PC-9 (cell line): ENCODE measurements around the gene SHF.

Experiments used
- EZH2 ChIP-seq: fragments of 200-600 bp; sonication (generic); IDR thresholded peaks from 2 replicates; pipeline ENCODE4 v1.8.0; 2017; ENCODE audit warnings: antibody characterized with exemption, low read depth
- TF ChIP-seq, protein P1 (sequence below): fragments of 200-600 bp; sonication (generic); conservative IDR thresholded peaks from 2 replicates; pipeline ENCODE4 v1.6.1; 2017; ENCODE audit warnings: mixed run types, antibody characterized with exemption, mild to moderate bottlenecking, moderate library complexity

DNA sequence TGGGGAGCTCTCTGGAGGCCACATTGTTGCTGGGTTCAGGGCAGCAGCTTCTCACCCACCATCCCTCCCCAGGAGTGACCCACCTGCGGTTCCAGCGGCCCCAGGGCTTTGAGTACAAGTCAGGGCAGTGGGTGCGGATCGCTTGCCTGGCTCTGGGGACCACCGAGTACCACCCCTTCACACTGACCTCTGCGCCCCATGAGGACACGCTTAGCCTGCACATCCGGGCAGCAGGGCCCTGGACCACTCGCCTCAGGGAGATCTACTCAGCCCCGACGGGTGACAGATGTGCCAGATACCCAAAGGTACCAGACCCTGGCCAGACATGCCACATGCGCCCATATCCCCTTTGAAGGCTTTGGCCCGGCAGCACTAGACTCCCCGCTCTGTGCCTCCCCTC lies 26.1 kb downstream of the SHF start:
- TF ChIP-seq, protein P1, sequence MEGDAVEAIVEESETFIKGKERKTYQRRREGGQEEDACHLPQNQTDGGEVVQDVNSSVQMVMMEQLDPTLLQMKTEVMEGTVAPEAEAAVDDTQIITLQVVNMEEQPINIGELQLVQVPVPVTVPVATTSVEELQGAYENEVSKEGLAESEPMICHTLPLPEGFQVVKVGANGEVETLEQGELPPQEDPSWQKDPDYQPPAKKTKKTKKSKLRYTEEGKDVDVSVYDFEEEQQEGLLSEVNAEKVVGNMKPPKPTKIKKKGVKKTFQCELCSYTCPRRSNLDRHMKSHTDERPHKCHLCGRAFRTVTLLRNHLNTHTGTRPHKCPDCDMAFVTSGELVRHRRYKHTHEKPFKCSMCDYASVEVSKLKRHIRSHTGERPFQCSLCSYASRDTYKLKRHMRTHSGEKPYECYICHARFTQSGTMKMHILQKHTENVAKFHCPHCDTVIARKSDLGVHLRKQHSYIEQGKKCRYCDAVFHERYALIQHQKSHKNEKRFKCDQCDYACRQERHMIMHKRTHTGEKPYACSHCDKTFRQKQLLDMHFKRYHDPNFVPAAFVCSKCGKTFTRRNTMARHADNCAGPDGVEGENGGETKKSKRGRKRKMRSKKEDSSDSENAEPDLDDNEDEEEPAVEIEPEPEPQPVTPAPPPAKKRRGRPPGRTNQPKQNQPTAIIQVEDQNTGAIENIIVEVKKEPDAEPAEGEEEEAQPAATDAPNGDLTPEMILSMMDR: no peak
- no peak for TF ChIP-seq EZH2
